Neural cell (in vitro differentiated cells): ENCODE results near the gene FARP2.

Experiments
- CTCF ChIP-seq: fragments of 450-650 bp; IDR thresholded peaks from 2 replicates; pipeline ENCODE4 v1.5.1; 2014; ENCODE audit warnings: antibody characterized with exemption, mild to moderate bottlenecking, moderate library complexity; ENCODE audit not compliant: poor library complexity, severe bottlenecking
- EP300 ChIP-seq: fragments of 450-650 bp; conservative IDR thresholded peaks from 2 replicates; pipeline ENCODE4 v1.6.1; 2014; ENCODE audit warnings: antibody characterized with exemption, mild to moderate bottlenecking, moderate library complexity; ENCODE audit not compliant: poor library complexity, severe bottlenecking
- EZH2 ChIP-seq: fragments of 200-600, 300-800 bp; shearing (Covaris generic), sonication (generic); IDR thresholded peaks from 2 replicates; pipeline ENCODE4 v1.6.1; 2014; ENCODE audit warnings: antibody characterized with exemption, low read length, borderline replicate concordance, mild to moderate bottlenecking; ENCODE audit not compliant: insufficient read depth, poor library complexity, severe bottlenecking
- MXI1 ChIP-seq: fragments of 450-650 bp; conservative IDR thresholded peaks from 2 replicates; pipeline ENCODE4 v1.6.1; 2014; ENCODE audit warnings: antibody characterized with exemption, mild to moderate bottlenecking; ENCODE audit not compliant: poor library complexity, severe bottlenecking
- POLR2AphosphoS5 ChIP-seq: IDR thresholded peaks from 2 replicates; pipeline ENCODE4 v1.6.1; 2012
- RAD21 ChIP-seq: fragments of 450-650 bp; conservative IDR thresholded peaks from 2 replicates; pipeline ENCODE4 v1.6.1; 2014; ENCODE audit warnings: antibody characterized with exemption, mild to moderate bottlenecking, moderate library complexity
- REST ChIP-seq: IDR thresholded peaks from 2 replicates; pipeline ENCODE4 v1.6.1; 2012; ENCODE audit warnings: borderline replicate concordance
- SMC3 ChIP-seq: fragments of 450-650 bp; conservative IDR thresholded peaks from 2 replicates; pipeline ENCODE4 v1.6.1; 2014; ENCODE audit warnings: antibody characterized with exemption, mild to moderate bottlenecking, moderate library complexity; ENCODE audit not compliant: poor library complexity
- TAF1 ChIP-seq: IDR thresholded peaks from 2 replicates; pipeline ENCODE4 v1.6.1; 2012; ENCODE audit warnings: low read depth

- TF ChIP-seq CTCF: no peak
- TF ChIP-seq EZH2: no peak
- no peak for TF ChIP-seq TAF1
- no peak for TF ChIP-seq POLR2AphosphoS5
- TF ChIP-seq EP300: no peak
- TF ChIP-seq REST: no peak
- TF ChIP-seq SMC3: no peak
- no peak for TF ChIP-seq MXI1
- no peak for TF ChIP-seq RAD21
Observed at GRCh38 chr2:241379481-241380480, 23.7 kb downstream of the FARP2 start.
